Skeletal muscle satellite cell (primary cell): ENCODE results near the gene TMEM107.
"Not testable (repeated sequence)": the region's sequence is repeated elsewhere in the genome, so short reads cannot be mapped to it uniquely, and the experiment has no call there.

Source experiments
- H3K27me3 ChIP-seq: 2 replicates; pipeline ENCODE4 v1.7.0; 2013; ENCODE audit warnings: low read length; ENCODE audit not compliant: control insufficient read depth, insufficient read depth
- H3K36me3 ChIP-seq: 2 replicates; pipeline ENCODE4 v1.7.0; 2013; ENCODE audit warnings: mild to moderate bottlenecking, control low read depth, low read length; ENCODE audit not compliant: insufficient read depth
- H3K4me1 ChIP-seq: 2 replicates; pipeline ENCODE4 v1.7.0; 2013; ENCODE audit warnings: low read length; ENCODE audit not compliant: control insufficient read depth, insufficient read depth
- H3K4me2 ChIP-seq: 2 replicates; pipeline ENCODE4 v1.7.0; 2013; ENCODE audit warnings: mild to moderate bottlenecking, low read length
- H3K4me3 ChIP-seq: 2 replicates; pipeline ENCODE4 v1.7.0; 2013; ENCODE audit warnings: low read length
- H3K9ac ChIP-seq: 2 replicates; pipeline ENCODE4 v1.7.0; 2013; ENCODE audit warnings: mild to moderate bottlenecking, low read depth, low read length, moderate library complexity
- H3K9me3 ChIP-seq: replicated peaks from 2 replicates; pipeline ENCODE4 v1.7.0; 2013; ENCODE audit warnings: mild to moderate bottlenecking, control low read depth, low read length

Gene TMEM107

GRCh38 chr17:8187517-8188262 lies 11.5 kb upstream of the TMEM107 start:
- Histone ChIP-seq H3K36me3 (no peaks in the 10 kb centered on the region), H3K9ac (peak overlapping the region; percentile 87), H3K4me1 (peaks cover 28% of the 10 kb centered on the region)

GRCh38 chr17:8186787-8187516 lies 10.8 kb upstream of the TMEM107 start:
- H3K9ac ChIP-seq, result peak overlapping the region; percentile 80
- H3K4me1 ChIP-seq, result peaks cover 22% of the 10 kb centered on the region
- H3K27me3 ChIP-seq, result no peaks in the 10 kb centered on the region
- no peaks in the 10 kb centered on the region for H3K36me3 ChIP-seq
- H3K4me2 ChIP-seq, result peak overlapping the region; percentile 97
- no peaks in the 10 kb centered on the region for H3K9me3 ChIP-seq
- peak overlapping the region; percentile 93 for H3K4me3 ChIP-seq

More at GRCh38 chr17:8187517-8188262, 11.5 kb upstream of the TMEM107 start:
- H3K4me3 ChIP-seq, result peak overlapping the region; percentile 93
- no peaks in the 10 kb centered on the region for H3K9me3 ChIP-seq
- no peaks in the 10 kb centered on the region for H3K27me3 ChIP-seq
- H3K4me2 ChIP-seq, result peak overlapping the region; percentile 97

- Histone ChIP-seq H3K36me3 (no peaks in the 10 kb centered on the region), H3K9ac (peak overlapping the region; percentile 80), H3K4me1 (peaks cover 22% of the 10 kb centered on the region)
Observed at GRCh38 chr17:8186446-8186786, 10.2 kb upstream of the TMEM107 start.

GRCh38 chr17:8185582-8186445 lies 9.6 kb upstream of the TMEM107 start:
- peak overlapping the region; percentile 93 for H3K4me3 ChIP-seq
- H3K36me3 ChIP-seq, result no peaks in the 10 kb centered on the region
- no peaks in the 10 kb centered on the region for H3K9me3 ChIP-seq
- H3K27me3 ChIP-seq, result no peaks in the 10 kb centered on the region
- H3K4me2 ChIP-seq, result peak overlapping the region; percentile 97
- H3K4me1 ChIP-seq, result peaks cover 21% of the 10 kb centered on the region
- peak overlapping the region; percentile 80 for H3K9ac ChIP-seq

More at GRCh38 chr17:8186446-8186786, 10.2 kb upstream of the TMEM107 start:
- Histone ChIP-seq H3K27me3 (no peaks in the 10 kb centered on the region), H3K4me2 (peak overlapping the region; percentile 97), H3K9me3 (no peaks in the 10 kb centered on the region), H3K4me3 (peak overlapping the region; percentile 93)

GRCh38 chr17:8176998-8177731 lies 985 bp upstream of the TMEM107 start:
- Histone ChIP-seq H3K4me3 (peak overlapping the region; percentile 76), H3K27me3 (no peaks in the 10 kb centered on the region), H3K4me1 (peaks cover 23% of the 10 kb centered on the region), H3K9me3 (no peaks in the 10 kb centered on the region), H3K4me2 (peak overlapping the region; percentile 86), H3K9ac (peak overlapping the region; percentile 85), H3K36me3 (no peaks in the 10 kb centered on the region)

GRCh38 chr17:8175795-8176196 lies 384 bp downstream of the TMEM107 start:
- no peaks in the 10 kb centered on the region for H3K27me3 ChIP-seq
- H3K4me3 ChIP-seq, result peak overlapping the region; percentile 76
- H3K36me3 ChIP-seq, result no peaks in the 10 kb centered on the region
- peak overlapping the region; percentile 85 for H3K9ac ChIP-seq
- H3K9me3 ChIP-seq, result no peaks in the 10 kb centered on the region
- peaks cover 23% of the 10 kb centered on the region for H3K4me1 ChIP-seq
- peak overlapping the region; percentile 86 for H3K4me2 ChIP-seq

- H3K4me3 ChIP-seq, result peak overlapping the region; percentile 58
- H3K9ac ChIP-seq, result peak overlapping the region; percentile 82
- peaks cover 23% of the 10 kb centered on the region for H3K4me1 ChIP-seq
- H3K27me3 ChIP-seq, result no peaks in the 10 kb centered on the region
- no peaks in the 10 kb centered on the region for H3K36me3 ChIP-seq
- H3K4me2 ChIP-seq, result peak overlapping the region; percentile 81
- no peaks in the 10 kb centered on the region for H3K9me3 ChIP-seq
Observed at GRCh38 chr17:8173871-8174322, 2.3 kb downstream of the TMEM107 start.

GRCh38 chr17:8173056-8173870 lies 2.9 kb downstream of the TMEM107 start:
- Histone ChIP-seq H3K4me3 (peak overlapping the region; percentile 58), H3K4me1 (peaks cover 23% of the 10 kb centered on the region), H3K4me2 (peak overlapping the region; percentile 81), H3K36me3 (no peaks in the 10 kb centered on the region), H3K27me3 (no peaks in the 10 kb centered on the region), H3K9ac (peak overlapping the region; percentile 82), H3K9me3 (no peaks in the 10 kb centered on the region)

GRCh38 chr17:8170186-8170585 lies 6.0 kb downstream of the TMEM107 start:
- not testable (repeated sequence) for H3K4me2 ChIP-seq, H3K4me3 ChIP-seq, H3K9ac ChIP-seq, H3K36me3 ChIP-seq, H3K27me3 ChIP-seq, H3K9me3 ChIP-seq
- peaks cover 16% of the 10 kb centered on the region for H3K4me1 ChIP-seq

GRCh38 chr17:8167526-8167925 lies 8.7 kb downstream of the TMEM107 start:
- H3K4me1 ChIP-seq, result peaks cover 26% of the 10 kb centered on the region
- H3K36me3 ChIP-seq, result no peaks in the 10 kb centered on the region
- H3K4me3 ChIP-seq, result no peak overlapping the region
- H3K9ac ChIP-seq, result no peak overlapping the region
- no peaks in the 10 kb centered on the region for H3K27me3 ChIP-seq
- no peaks in the 10 kb centered on the region for H3K9me3 ChIP-seq
- no peak overlapping the region for H3K4me2 ChIP-seq
